Fibroblast of skin of back (primary cell): Measurements from ENCODE around the gene RUSC2. TPM values are rescaled to one million over a fixed set of nuclear protein-coding genes. Genes with fewer than 3 reads are reported as not detected.
"Not testable (repeated sequence)": the region's sequence is repeated elsewhere in the genome, so short reads cannot be mapped to it uniquely, and the experiment has no call there.

Source experiments
- DNase-seq: peaks from one replicate; pipeline ENCODE4 v3.0.0-alpha.2; 2013
- polyA plus RNA-seq, 2 experiments: library from polyadenylated mRNA; unstranded; fragments of 120-200 nt; gene quantifications; one replicate each; pipeline ENCODE4 v1.2.1, GENCODE V29; 2013; ENCODE audit not compliant: insufficient read length in 2 of 2

The RUSC2 gene
- 62.3 TPM for polyA plus RNA-seq (2013, experiment 1 of 2; ENCODE audit: insufficient read length)
- polyA plus RNA-seq (2013, experiment 2 of 2; ENCODE audit: insufficient read length): 98.1 TPM

GRCh38 chr9:35489313-35490154 lies at the start of gene RUSC2:
Gene RUSC2 (plus strand): TSS chr9:35490111. CDS start chr9:35546522, 56,411 bp downstream.
- DNase-seq: peak; percentile 94

GRCh38 chr9:35446012-35446411 lies 43.9 kb upstream of the RUSC2 start:
- no peak for DNase-seq

- peak; percentile 57 for DNase-seq
Observed at GRCh38 chr9:35448496-35448895, 41.4 kb upstream of the RUSC2 start.

GRCh38 chr9:35452481-35452880 lies 37.4 kb upstream of the RUSC2 start:
- DNase-seq: no peak

- DNase-seq: no peak
Observed at GRCh38 chr9:35453786-35454185, 36.1 kb upstream of the RUSC2 start.

GRCh38 chr9:35464141-35465025 lies 25.5 kb upstream of the RUSC2 start:
- no peak for DNase-seq

- DNase-seq: no peak
Observed at GRCh38 chr9:35470340-35470739, 19.6 kb upstream of the RUSC2 start.

- peak; percentile 40 for DNase-seq
Observed at GRCh38 chr9:35470894-35471293, 19.0 kb upstream of the RUSC2 start.

GRCh38 chr9:35476596-35476995 lies 13.3 kb upstream of the RUSC2 start:
- no peak for DNase-seq

GRCh38 chr9:35477211-35477855 lies 12.6 kb upstream of the RUSC2 start:
- peak; percentile 84 for DNase-seq

GRCh38 chr9:35478871-35479270 lies 11.0 kb upstream of the RUSC2 start:
- no peak for DNase-seq

- peak; percentile 78 for DNase-seq
Observed at GRCh38 chr9:35481347-35481975, 8.4 kb upstream of the RUSC2 start.

GRCh38 chr9:35482071-35482470 lies 7.8 kb upstream of the RUSC2 start:
- DNase-seq: peak; percentile 33

- DNase-seq: peak; percentile 53
Observed at GRCh38 chr9:35484406-35484805, 5.5 kb upstream of the RUSC2 start.

GRCh38 chr9:35487081-35487480 lies 2.8 kb upstream of the RUSC2 start:
- no peak for DNase-seq

- peak; percentile 70 for DNase-seq
Observed at GRCh38 chr9:35488021-35488420, 1.9 kb upstream of the RUSC2 start.

- DNase-seq: no peak
Observed at GRCh38 chr9:35488566-35489312, 1.2 kb upstream of the RUSC2 start.

GRCh38 chr9:35490155-35490909 lies 421 bp downstream of the RUSC2 start:
- DNase-seq: peak; percentile 7

GRCh38 chr9:35490910-35491465 lies 1.1 kb downstream of the RUSC2 start:
- DNase-seq: peak; percentile 29

GRCh38 chr9:35493119-35493518 lies 3.2 kb downstream of the RUSC2 start:
- DNase-seq: not testable (repeated sequence)
